HG03442 (cell line): Measurements from ENCODE around the gene CXCL13.
A peak's percentile ranks its signal among the peaks of the same experiment; 100 is the strongest.
"Not testable (repeated sequence)": the region's sequence is repeated elsewhere in the genome, so short reads cannot be mapped to it uniquely, and the experiment has no call there.

Experiments used
- ATAC-seq: cut with Tn5 transposase; IDR thresholded peaks from one replicate; pipeline ENCODE4 v1.9.1; 2021; ENCODE audit warnings: mild to moderate bottlenecking, moderate library complexity; ENCODE audit not compliant: unreplicated experiment

The CXCL13 gene

DNA sequence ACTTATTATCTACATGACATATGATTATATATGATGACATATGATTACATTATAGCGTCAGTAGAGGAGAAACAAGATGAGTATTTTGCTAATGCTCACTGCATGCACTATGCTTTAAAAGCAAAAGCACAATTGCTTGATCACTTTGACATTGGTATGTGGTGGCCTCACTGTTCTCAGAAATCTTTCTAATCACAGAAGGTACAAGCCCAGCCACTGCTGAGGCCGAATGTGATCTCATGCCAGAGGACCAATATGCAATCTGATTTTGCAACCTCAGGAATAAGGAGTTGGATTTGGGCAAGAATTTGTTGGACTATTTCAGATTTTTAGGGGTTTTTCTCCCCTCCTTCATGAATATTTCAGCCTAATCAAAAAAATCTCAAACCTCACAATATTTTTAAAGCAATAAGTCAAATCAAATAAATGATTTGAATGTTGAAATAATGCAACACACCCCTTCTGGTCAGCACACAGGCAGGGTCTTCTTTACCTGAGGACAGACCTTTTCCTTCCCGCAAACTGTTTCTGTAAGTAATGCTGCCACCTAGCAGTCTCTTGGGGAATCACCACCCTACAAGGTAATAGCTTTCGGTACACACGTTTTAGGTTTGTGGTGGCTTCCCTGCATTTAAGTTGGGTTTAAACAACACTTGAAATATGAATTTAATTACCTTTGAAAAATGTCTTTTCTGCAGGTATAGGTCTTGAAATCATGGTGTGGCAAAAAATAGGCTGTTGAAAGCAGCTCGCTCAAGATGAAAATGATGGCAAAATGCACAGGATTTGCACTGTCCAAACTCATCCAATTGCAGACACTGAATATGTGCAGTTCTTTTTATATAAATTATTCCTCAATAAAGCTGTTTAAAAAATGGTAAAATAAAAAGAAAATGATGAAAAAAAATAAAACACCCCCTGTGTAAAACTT, 4.8 kb upstream of the CXCL13 start:
- peak; percentile 41 for ATAC-seq

DNA sequence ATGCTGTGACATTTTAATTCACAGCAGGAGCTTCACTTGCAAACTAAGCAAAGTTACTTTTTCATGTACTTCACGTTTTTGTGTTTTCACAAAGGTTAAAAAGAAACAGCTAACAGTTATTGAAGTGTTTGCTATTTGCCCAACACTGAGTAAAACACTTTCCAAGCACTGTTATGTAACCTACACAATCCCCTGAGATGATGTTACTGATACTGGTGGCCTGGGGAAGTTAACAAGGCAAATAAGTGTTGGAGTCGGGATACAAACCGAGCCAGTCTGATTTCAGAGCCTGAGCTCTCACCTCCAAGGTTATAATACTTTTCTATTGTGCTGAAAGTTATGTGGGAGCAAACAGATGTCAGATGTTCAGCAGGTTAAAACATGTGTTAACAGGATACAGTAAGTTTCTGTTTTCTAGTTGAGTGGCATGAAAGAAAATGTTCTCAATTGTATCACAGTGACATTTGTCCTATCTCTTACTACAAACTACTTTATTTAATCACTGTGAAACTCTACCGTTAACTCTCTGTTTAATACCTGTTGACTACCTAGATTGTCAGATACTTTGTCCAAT, 3.9 kb upstream of the CXCL13 start:
- peak; percentile 51 for ATAC-seq

DNA sequence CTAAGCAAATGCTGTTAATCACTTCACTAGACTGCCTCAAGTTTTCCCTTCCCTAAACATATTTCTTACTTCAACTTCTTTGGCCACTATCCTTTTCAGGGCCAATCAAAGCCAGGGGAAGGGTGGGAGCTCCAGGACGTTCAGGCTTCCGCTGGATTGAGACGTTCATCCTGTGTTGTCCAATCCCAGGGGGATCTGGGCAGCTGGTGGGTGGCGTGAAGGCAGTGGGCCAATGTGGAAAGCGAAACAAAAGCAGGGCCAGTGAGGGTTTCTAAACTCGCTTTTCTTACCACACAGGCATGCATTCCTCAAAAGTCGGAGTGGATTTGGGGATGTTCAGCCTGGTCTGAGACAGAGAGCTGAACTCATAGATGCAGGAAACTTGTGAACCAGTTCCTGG, 7.6 kb downstream of the CXCL13 start:
- ATAC-seq = no peak

DNA sequence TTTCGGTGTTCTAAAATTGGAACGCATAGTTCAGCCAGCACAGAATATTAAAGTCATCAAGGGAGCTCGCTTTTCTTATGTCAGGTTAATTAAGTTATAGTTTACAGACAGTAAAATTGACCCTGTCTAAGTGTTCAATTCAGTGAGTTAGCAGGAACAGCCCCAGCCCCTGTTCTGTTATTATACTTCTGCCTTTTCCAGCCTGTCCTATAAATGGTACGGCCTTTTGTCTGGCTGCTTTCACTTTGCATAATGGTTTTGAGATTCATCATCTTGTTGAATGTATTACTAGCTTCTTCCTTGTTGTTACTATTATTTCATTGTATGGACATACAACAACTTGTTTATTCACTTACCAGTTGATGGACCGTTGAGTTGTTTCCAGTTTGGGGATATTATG, 9.5 kb downstream of the CXCL13 start:
- no peak for ATAC-seq

DNA sequence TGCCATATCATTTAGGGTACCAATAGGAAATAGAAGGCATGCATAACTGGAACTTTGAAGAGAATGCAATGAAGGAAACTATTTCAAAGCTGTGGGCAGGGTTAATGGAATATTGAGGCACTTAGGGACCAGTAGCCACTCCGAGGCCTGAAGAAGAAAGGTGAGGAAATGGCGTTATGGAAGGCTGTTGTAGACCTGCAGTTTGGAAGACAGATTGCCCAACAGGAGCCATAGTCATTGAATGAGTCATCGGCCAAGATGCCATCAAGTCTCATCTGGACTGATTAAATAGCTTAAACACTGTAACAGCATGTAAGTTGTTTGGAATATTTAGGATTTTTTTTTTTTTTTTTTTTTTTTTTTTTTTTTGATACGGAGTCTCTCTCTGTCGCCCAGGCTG, 11.6 kb downstream of the CXCL13 start:
- ATAC-seq = no peak

DNA sequence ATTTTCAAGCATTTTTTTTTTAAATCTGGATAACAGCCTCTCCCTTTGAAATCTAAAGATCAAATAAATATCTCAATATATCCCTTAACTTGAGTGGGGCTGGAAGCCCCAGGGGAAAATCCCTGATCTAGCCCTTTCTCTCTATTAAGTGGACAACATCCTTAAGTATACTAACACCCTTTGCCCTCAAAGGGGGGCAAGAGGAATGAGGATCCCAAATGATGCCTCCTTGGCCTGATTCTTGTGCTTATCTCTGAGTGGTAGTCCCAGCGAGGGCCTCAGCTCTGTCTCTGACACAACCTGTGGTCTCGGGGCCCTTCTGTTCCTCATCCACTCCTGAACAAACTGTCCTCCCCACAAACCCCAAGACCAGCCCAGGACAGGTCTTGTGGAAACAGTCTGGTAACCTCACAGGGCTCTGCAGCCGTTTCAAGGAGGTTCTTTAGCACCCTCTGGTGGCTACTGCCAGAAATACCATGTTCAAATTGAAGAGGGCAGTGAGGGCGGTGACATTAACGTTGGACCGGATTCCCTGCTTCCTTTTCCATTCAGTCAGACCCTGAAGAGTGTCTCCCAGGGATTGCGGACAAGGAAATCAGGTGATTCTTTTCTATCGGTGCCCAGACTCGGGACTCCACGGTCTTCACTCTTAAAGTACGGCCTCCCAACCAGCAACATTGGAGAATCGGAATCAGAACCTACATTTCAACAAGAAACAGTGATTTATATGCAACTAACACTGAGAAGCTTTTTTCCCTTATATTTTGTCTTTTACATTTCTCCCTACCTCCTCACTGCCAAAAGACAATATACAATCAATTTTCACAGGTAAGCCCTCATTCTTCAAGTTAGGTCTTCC, 13.0 kb downstream of the CXCL13 start:
- peak; percentile 88 for ATAC-seq

DNA sequence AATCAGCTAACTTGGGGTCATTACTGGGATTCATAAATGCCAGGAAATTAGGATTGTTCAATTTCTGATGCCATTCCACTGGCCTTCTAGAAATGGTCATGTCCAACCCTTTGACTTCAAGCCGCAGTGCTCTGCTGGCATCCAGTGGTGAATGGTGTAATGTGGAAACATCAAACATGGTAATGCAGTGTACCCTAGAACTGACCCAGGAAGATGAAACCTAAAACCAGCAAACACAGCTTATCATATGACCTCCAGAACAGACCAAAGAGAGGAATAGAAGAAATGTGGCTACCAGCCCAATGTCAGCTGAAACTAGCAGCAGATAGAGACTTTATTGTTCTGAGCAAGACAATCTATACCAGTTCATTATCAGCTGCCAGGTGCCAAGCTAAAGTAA, 13.8 kb downstream of the CXCL13 start:
- ATAC-seq = no peak

DNA sequence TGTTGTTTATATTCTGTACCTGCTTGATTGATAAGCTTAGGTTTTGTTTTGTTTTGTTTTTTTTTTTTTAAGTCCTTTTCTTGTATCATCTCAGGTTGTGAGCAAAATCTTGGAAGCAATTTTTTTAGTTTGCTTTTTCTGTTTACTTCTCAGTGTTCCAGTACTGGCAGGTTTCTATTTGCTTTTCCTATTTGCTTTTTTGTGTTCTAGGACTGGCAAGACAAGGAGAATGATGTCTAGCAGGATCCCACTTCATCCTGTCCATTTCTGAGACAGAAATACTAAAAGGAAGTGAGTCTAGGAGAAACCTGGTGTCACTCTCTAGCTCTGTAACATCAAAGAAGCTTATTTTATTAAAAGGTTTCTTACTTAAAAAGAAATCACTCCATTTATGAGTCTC, 15.6 kb downstream of the CXCL13 start:
- no peak for ATAC-seq

DNA sequence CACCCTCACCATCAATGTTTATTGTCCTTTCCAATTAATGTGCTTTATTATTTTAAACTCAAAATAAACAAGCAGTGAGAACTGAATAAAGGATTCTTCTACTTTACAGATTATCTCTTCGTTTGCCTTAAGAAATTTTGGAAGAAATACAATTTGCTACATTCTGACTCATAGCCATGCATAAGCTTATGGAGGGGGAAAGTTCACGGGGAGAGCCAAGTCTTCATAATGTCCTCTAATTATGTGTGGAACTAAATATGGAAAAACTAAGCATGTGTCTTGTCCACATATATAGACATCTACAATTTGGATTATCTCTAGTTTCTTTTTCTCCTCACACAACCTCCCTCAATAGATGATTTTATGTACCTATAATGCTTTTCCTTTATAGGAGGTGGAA, 17.5 kb downstream of the CXCL13 start:
- ATAC-seq = no peak

DNA sequence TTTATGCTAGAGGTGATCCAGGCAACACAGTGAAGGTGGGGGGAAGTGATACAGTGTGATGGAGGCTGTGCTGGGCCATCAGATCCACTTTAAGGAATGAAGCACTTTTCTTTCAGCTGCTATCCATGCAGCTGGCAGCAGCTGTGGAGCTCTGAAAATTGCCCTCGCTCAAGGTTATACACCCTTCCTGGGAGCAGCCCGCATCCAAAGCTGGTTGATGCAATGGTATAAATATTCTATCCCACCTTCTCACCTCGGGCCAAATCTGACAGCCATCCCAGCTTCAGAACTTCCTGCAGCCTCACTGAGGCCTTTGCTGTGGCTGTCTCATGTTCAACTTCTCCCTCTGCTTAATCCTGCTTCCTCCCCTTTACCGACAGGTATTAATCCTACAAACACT, 18.6 kb downstream of the CXCL13 start:
- no peak for ATAC-seq

DNA sequence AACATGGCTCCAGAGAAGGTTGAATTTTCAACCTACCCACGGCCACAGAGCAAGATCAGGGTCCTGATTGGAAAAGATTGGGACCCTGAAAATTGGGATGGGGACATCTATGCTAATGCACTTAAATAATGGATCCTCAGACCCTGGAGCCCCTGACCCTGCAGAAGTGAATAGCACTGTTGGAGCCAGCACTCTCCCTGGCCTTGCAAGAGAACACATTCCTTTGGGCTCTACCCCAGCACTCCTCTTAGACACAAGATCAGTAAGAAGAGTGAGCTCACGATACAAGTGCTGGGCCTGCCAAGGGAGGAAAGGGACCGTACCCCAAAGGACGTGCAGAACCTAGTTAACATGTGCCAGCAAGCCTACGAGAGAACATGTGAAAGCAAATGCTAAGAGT, 19.9 kb downstream of the CXCL13 start:
- no peak for ATAC-seq

DNA sequence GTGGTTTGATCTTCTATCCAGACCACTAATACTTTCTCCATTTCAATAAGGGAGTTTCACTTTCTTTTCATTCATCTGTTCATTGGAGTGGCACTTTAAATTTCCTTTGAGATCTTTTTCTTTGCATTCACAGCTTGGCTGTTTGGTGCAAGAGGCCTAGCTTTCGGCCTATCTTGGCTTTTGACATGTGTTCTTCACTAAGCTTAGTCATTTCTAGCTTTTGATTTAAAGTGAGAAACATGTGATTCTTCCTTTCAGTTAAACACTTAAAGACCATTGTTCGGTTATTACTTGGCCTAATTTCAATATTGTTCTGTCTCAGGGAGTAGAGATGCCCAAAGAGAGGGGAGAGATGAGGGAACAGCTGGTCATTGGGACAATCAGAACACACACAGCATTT, 24.3 kb downstream of the CXCL13 start:
- peak; percentile 88 for ATAC-seq

DNA sequence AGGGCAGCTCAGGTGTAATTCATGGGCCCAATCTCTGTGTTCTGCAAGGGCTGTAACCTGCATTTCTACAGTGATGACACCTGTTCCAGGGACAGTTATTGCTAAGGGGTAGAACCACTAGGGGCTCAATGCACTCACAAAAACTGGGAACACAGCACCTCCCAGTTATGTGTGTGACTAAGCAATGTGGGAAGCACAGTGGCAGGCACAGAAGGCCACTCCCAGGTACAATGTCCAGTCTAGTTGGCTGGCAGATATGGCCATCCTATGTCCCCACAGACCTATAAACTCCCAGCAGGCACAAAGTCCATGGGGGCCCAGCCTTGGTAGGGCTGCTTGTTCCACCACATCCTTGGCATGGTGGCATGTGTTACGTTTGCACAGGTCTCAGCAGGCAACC, 25.7 kb downstream of the CXCL13 start:
- no peak for ATAC-seq

DNA sequence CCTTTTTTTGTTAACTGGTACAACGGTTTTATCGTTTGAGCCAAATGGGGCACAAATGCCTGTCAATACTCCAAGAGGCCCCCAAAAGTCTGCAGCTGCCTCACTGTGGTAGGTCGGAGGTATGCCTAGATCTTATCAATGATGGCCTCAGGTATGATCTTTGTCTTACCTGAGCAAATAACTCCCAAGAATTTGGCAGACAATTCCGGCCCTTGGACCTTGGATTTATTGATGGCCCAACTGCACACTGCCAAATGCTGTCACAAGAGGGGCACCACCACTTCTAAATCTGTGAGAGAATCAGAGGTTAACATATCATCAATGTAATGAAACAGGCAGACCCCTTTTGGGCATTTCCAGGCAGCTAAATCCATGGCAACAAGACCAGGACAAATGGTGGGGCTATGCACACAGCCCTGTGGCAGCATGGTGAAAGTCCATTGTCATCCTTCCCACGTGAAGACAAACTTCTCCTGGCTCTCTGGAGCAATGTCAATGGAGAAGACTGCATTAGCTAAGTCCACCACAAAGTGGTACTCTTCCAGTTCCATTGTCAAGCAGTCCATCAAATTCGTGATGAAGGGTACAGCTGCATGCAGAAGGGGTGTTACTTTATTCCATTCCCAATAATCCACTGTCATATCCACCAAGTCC, 28.6 kb downstream of the CXCL13 start:
- no peak for ATAC-seq

DNA sequence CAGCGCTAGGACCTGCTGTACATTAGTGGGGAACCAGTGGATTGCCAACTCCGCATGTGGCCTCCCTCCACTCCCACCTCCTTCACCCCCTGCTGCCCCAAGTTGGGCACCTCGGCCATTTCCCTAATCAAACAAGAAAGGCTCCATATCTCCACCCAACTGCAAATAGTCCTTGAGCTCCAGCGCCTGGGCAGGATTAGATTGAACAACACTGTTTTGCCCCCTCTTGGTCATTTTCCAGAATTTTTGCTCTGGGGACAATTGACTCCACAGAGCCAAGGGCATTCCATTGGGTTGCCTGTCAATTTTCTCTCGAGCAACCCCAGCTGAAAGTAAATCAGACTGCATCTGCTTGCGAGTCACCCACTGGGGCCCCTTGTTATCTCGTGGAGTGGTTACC, 29.6 kb downstream of the CXCL13 start:
- ATAC-seq = no peak

DNA sequence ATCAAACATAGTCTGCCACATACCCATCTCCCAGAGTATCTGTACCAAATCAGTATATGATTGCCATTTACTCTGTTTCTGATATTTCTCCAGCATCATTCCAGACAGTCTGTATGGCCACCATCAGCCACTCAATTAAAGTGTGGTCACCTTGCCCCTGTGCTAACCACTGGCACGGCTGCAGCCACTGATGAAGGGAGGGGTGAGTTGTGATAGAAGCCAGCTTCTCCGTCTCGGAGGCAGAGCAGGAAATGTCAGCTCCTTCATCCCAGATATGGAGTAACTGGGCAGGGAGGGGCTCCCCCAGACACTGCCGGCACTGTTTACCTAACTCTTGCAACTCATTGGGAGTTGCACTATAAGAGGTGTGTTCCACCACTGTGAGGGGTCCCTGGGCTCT, 30.3 kb downstream of the CXCL13 start:
- ATAC-seq = no peak

DNA sequence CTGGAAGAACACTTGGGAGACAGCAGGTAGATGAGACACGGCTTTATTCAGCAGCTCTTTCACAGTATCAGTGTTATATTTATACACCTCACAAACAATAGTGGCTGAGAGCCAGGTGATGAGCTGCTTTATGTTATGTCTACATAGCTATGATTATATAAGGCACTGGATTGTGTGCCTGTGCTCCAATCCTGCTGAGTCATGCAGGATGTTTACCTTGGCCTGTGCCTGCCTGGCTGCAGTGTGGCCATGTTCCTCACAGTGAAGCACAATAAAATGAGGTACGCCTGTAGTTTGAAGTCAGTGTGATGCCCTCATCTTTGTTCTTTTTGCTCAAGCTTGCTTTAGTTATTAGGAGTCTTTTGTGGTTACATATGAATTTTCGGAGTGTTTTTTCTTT, 31.3 kb downstream of the CXCL13 start:
- no peak for ATAC-seq

DNA sequence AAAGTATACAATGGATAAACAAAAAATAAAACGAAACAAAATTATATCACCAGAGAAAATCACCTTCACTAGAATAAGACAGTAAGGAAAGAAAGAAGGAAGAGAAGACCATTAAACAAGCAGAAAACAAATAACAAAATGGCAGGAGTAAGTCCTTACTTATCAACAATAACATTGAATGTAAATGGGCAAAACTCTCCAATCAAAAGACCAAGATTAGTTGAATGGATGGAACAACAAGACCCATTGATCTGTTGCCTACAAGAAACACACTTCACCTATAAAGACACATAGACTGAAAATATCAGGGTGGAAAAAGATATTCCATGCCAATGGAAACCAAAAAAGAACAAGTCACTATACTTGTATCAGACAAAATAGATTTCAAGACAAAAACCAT, 38.4 kb downstream of the CXCL13 start:
- not testable (repeated sequence) for ATAC-seq

DNA sequence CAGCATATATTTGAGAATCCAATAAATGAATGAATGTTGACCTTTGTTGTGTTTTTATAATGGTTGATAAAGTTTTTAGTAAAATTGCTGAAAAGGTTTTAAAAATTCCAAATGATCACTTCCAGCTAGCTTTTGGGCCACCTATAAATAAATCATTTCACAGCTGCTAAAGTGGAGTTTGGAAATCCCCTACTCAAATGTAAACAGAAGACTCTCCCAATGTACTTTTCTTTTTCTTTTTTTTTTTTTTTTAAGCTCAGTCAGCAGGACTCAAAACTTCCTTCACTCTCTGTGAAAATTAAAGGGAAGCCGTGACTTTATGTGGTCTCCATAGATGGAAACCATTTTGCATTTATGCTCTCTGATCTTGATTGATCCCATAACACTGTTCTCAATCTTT, 45.2 kb downstream of the CXCL13 start:
- ATAC-seq = no peak

DNA sequence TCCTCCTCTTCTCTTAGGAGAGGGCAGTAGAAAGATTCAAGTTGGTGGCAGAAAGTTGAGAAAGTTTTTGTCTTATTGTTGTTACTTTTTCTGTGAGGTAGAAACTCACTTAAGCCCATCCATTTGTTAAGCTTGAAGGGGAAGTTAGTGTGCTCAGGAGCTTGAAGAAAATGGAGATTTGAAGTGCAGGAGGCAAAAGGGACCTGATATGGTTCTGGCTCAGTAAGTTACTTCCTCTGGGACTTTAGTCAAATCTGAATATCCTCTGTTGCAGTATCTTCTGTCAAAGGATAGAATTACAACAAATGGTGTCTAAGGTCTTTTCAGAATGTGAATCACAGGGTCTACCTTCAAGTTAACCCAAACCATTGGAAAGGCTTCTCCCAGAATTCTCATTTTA, 46.2 kb downstream of the CXCL13 start:
- ATAC-seq = no peak

DNA sequence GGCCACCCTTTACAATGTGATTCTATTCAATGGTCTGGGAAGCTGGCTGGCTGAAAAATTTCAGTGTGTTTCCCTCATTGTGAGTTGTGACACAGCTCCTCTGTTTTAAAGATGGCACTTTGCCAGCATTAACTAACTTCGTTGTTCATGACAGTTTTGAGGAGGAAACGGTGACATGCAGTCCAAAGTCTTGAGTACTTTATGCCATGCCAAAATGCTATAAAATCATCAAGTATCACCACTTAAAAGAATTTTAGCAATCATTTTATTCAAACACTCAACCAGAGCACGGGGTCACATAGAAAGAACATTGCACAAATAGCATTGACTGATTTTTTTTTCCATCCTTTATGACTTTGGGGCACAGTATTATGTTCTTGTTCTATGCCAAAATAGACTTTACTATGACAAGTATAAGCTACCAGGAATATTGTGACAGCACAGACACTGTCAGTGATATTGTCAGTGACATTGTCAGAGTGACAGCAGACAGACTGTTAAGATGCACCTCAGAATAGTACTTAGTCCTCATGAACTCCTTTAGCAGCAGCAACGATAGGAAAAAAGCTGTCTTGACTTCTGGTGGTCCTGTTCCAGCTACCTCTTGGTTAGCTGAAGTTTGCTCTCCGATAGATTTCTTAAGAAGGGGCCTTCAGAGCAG, 46.7 kb downstream of the CXCL13 start:
- no peak for ATAC-seq
